ENCODE results near the gene SELPLG.

DNA sequence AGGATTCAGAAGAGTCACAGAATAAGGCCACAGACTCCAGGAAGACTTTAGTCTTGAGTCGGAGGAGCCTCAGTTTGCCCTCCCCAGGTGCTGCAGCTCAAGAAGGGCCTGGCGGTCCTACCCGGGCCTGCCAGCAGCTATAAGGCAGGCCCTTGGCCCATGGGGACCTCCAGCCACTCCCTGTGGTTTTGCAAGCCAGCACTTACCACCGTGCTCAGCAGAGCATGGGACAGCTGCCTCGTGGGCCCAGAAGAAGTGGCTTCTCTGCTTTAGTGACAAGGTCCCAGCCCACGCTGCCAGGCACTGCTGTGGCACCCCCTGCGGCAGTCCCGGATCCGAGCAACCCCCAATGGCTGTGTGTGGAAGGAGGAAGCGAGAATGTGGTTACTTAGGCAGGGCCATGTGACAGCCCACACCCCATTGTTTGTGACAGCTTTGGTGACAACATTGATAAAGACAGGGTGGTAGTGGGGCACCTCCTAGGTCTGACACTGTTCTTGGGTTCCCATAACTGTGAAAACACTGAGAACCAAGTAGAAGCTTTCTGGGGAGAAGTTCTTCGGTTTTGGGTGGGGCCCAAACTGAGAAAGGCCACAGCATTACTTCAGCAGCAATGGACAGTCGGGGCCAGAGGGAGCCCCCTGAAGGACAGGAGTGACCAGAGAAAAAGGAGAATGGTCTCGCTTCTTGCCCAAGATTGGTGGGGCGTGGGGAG, at the start of gene SELPLG:
- TF ChIP-seq EZH2phosphoT487 (IDR thresholded peaks at IDR 0.05; ENCODE audit: insufficient read depth, low read depth) = no peak
- TF ChIP-seq EZH2 (IDR thresholded peaks at IDR 0.05; ENCODE audit: insufficient read depth, poor library complexity, severe bottlenecking) = no peak

Measured in GM23248 (cell line).